HepG2 (cell line): ENCODE results near the gene STX1B. TPM values are rescaled to one million over a fixed set of nuclear protein-coding genes. Genes with fewer than 3 reads are reported as not detected.

Source experiments
- ADNP ChIP-seq: sonication (generic); formaldehyde crosslinking; IDR thresholded peaks from 2 replicates; pipeline ENCODE4 v1.4.0; 2020; ENCODE audit warnings: missing genetic modification reagents
- BCL3 ChIP-seq: sonication (generic); formaldehyde crosslinking; IDR thresholded peaks from 2 replicates; pipeline ENCODE4 v1.5.1; 2020; ENCODE audit warnings: mild to moderate bottlenecking, missing genetic modification reagents, moderate library complexity
- CBX1 ChIP-seq: IDR thresholded peaks from one replicate; pipeline ENCODE4 v1.6.1; 2016; ENCODE audit warnings: antibody characterized with exemption, low read depth
- CREB1 ChIP-seq, 2 experiments: fragments of 450-650 bp in 1 of 2; IDR thresholded peaks; 2 replicates each; pipeline ENCODE4 v1.6.1; 2016 to 2017; ENCODE audit warnings: control low read depth in 1 of 2, mild to moderate bottlenecking in 1 of 2, missing compliant biosample characterization in 1 of 2, missing genetic modification characterization in 1 of 2
- FOXJ3 ChIP-seq: sonication (generic); formaldehyde crosslinking; IDR thresholded peaks from 2 replicates; pipeline ENCODE4 v1.4.0; 2020; ENCODE audit warnings: missing genetic modification reagents, mild to moderate bottlenecking, borderline replicate concordance
- GLMP ChIP-seq: sonication (generic); formaldehyde crosslinking; IDR thresholded peaks from 2 replicates; pipeline ENCODE4 v1.9.0; 2021; ENCODE audit warnings: missing genetic modification reagents, mild to moderate bottlenecking, borderline replicate concordance
- HOXA7 ChIP-seq: sonication (generic); formaldehyde crosslinking; IDR thresholded peaks from 2 replicates; pipeline ENCODE4 v1.8.1; 2022; ENCODE audit warnings: mild to moderate bottlenecking, missing genetic modification reagents, moderate library complexity
- KDM3A ChIP-seq: IDR thresholded peaks from 2 replicates; pipeline ENCODE4 v1.6.1; 2018; ENCODE audit warnings: low read depth, missing compliant biosample characterization
- KMT2B ChIP-seq: IDR thresholded peaks from 2 replicates; pipeline ENCODE4 v1.6.1; 2016; ENCODE audit warnings: missing genetic modification reagents, missing compliant biosample characterization
- MTA3 ChIP-seq: sonication (generic); formaldehyde crosslinking; IDR thresholded peaks from 2 replicates; pipeline ENCODE4 v1.4.0; 2020; ENCODE audit warnings: missing genetic modification reagents
- MYC ChIP-seq: sonication (generic); formaldehyde crosslinking; IDR thresholded peaks from 2 replicates; pipeline ENCODE4 v1.9.0; 2021; ENCODE audit warnings: missing genetic modification reagents, borderline replicate concordance
- SMC3 ChIP-seq: IDR thresholded peaks from 2 replicates; pipeline ENCODE4 v1.6.1; 2011; ENCODE audit warnings: low read length, improper control_type of control experiment
- TAF15 ChIP-seq: fragments of 200-400 bp; formaldehyde crosslinking; IDR thresholded peaks from one replicate; pipeline ENCODE4 v1.6.1; 2018; ENCODE audit warnings: mild to moderate bottlenecking, low read depth, low read length; ENCODE audit not compliant: poor library complexity, severe bottlenecking
- TBX2 ChIP-seq: sonication (generic); formaldehyde crosslinking; IDR thresholded peaks from 2 replicates; pipeline ENCODE4 v1.5.0; 2020; ENCODE audit warnings: missing genetic modification reagents, mild to moderate bottlenecking, borderline replicate concordance
- TBX3 ChIP-seq: fragments of 450-650 bp; IDR thresholded peaks from 2 replicates; pipeline ENCODE4 v1.6.1; 2017; ENCODE audit warnings: antibody characterized with exemption, mild to moderate bottlenecking, inconsistent platforms, borderline replicate concordance
- THAP8 ChIP-seq: sonication (generic); formaldehyde crosslinking; IDR thresholded peaks from 2 replicates; pipeline ENCODE4 v1.5.1; 2020; ENCODE audit warnings: missing genetic modification reagents, mild to moderate bottlenecking, borderline replicate concordance
- TSC22D2 ChIP-seq: sonication (generic); formaldehyde crosslinking; IDR thresholded peaks from 2 replicates; pipeline ENCODE4 v1.5.1; 2020; ENCODE audit warnings: missing genetic modification reagents, mild to moderate bottlenecking, borderline replicate concordance
- WIZ ChIP-seq: sonication (generic); formaldehyde crosslinking; IDR thresholded peaks from 2 replicates; pipeline ENCODE4 v1.5.1; 2020; ENCODE audit warnings: mild to moderate bottlenecking, missing genetic modification reagents
- ZBTB42 ChIP-seq: sonication (generic); formaldehyde crosslinking; IDR thresholded peaks from 2 replicates; pipeline ENCODE4 v1.5.0; 2020; ENCODE audit warnings: mild to moderate bottlenecking, missing genetic modification reagents
- ZGPAT ChIP-seq: IDR thresholded peaks from 2 replicates; pipeline ENCODE4 v1.6.1; 2016; ENCODE audit warnings: mild to moderate bottlenecking
- ZNF792 ChIP-seq: IDR thresholded peaks from 2 replicates; pipeline ENCODE4 v1.6.1; 2016
- ZNF879 ChIP-seq: sonication (generic); formaldehyde crosslinking; IDR thresholded peaks from 2 replicates; pipeline ENCODE4 v1.8.1; 2023; ENCODE audit warnings: missing genetic modification reagents
- ZSCAN22 ChIP-seq: sonication (generic); formaldehyde crosslinking; IDR thresholded peaks from 2 replicates; pipeline ENCODE4 v1.4.0; 2020; ENCODE audit warnings: mild to moderate bottlenecking, missing genetic modification reagents
- ZZZ3 ChIP-seq: sonication (generic); formaldehyde crosslinking; IDR thresholded peaks from 2 replicates; pipeline ENCODE4 v1.4.0; 2020; ENCODE audit warnings: missing genetic modification reagents, mild to moderate bottlenecking, borderline replicate concordance
- polyA plus RNA-seq, 8 experiments: library from polyadenylated mRNA; depleted of rRNA in 3 of 8; stranded (reverse) in 7 of 8; unstranded in 1 of 8; fragments of >200 nt; fragmentation: Illumina TruSeq in 4 of 8; extraction: Trizol in 4 of 8; gene quantifications; 2 replicates each; pipeline versions ENCODE4 v1.2.1 to v1.2.3, GENCODE V29; 2011 to 2016; ENCODE audit warnings: low read depth in 4 of 8, missing spikeins in 1 of 8, mixed read lengths in 1 of 8; ENCODE audit not compliant: insufficient read depth in 1 of 8
- total RNA-seq, 5 experiments: library from RNA; depleted of rRNA; stranded (reverse); fragments of >200 nt; fragmentation: Illumina TruSeq; extraction: Trizol; gene quantifications; 2 replicates each; pipeline ENCODE4 v1.2.3, GENCODE V29; 2016; ENCODE audit warnings: low read depth in 1 of 5

The STX1B gene
- total and polyA plus RNA-seq, 2 of the 13 experiments (the other 11 are each of a cell fraction or from before 2014, with no cell fraction given) = 2.1 to 3.0 TPM

- TF ChIP-seq KMT2B (CRISPR knock-in tag) (no peak), THAP8 (CRISPR knock-in tag) (no peak), HOXA7 (no peak), ZGPAT (CRISPR knock-in tag) (peak; percentile 27; the same call in 1 of the 2 replicates), ZBTB42 (CRISPR knock-in tag) (no peak), ZNF879 (CRISPR knock-in tag) (no peak), TAF15 (no peak), MTA3 (no peak), KDM3A (CRISPR knock-in tag) (no peak), TSC22D2 (CRISPR knock-in tag) (no peak), CREB1 (IDR thresholded peaks at IDR 0.05) (no peak), CREB1 (CRISPR knock-in tag; IDR thresholded peaks at IDR 0.05) (no peak; the same call in 1 of the 2 replicates), FOXJ3 (CRISPR knock-in tag) (no peak), MYC (CRISPR knock-in tag) (peak; percentile 64), GLMP (CRISPR knock-in tag) (no peak), SMC3 (no peak), BCL3 (CRISPR knock-in tag) (peak; percentile 83; the same call in 1 of the 2 replicates), CBX1 (no peak), ZZZ3 (no peak), WIZ (CRISPR knock-in tag) (peak; percentile 88), TBX2 (CRISPR knock-in tag) (peak; percentile 77; the same call in 1 of the 2 replicates), ZSCAN22 (CRISPR knock-in tag) (peak; percentile 95), ADNP (CRISPR knock-in tag) (no peak), TBX3 (no peak), ZNF792 (CRISPR knock-in tag) (no peak)
These were observed 11.3 kb downstream of the STX1B start (continued) for GRCh38 chr16:30998852-30999761.
